NB4 (cell line): ENCODE results near the gene TM9SF3.

Experiments
- MYC ChIP-seq: IDR thresholded peaks from 2 replicates; pipeline ENCODE4 v1.6.1; 2011; ENCODE audit warnings: low read depth, low read length
- POLR2A ChIP-seq: IDR thresholded peaks from 2 replicates; pipeline ENCODE4 v1.6.1; 2011; ENCODE audit warnings: mild to moderate bottlenecking; ENCODE audit not compliant: insufficient read length; ENCODE audit errors: extremely low read depth
- TF ChIP-seq, protein P1 (sequence below): IDR thresholded peaks from one replicate; pipeline ENCODE4 v1.5.1; 2012; ENCODE audit warnings: low read depth, low read length

DNA sequence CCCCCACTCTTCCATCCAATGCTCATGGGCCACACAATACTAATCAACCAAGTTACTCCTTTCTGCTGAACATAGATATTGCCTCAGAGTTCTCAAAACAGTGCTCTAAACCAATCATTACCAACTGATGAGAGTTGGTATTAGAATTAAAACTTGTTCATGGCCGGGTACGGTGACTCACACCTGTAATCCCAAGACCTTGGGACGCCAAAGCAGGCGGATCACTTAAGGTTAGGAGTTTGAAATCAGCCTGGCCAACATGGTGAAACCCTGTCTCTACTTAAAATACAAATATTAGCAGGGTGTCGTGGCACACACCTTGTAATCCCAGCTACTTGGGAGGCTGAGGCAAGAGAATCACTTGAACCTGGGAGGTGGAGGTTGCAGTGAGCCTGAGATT lies 8.2 kb downstream of the TM9SF3 start:
- TF ChIP-seq, protein P1, sequence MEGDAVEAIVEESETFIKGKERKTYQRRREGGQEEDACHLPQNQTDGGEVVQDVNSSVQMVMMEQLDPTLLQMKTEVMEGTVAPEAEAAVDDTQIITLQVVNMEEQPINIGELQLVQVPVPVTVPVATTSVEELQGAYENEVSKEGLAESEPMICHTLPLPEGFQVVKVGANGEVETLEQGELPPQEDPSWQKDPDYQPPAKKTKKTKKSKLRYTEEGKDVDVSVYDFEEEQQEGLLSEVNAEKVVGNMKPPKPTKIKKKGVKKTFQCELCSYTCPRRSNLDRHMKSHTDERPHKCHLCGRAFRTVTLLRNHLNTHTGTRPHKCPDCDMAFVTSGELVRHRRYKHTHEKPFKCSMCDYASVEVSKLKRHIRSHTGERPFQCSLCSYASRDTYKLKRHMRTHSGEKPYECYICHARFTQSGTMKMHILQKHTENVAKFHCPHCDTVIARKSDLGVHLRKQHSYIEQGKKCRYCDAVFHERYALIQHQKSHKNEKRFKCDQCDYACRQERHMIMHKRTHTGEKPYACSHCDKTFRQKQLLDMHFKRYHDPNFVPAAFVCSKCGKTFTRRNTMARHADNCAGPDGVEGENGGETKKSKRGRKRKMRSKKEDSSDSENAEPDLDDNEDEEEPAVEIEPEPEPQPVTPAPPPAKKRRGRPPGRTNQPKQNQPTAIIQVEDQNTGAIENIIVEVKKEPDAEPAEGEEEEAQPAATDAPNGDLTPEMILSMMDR: no peak
- TF ChIP-seq MYC (no peak), POLR2A (no peak)
